Spleen (tissue), 7 donors: Measurements from ENCODE around the gene TRPC6.

Experiments
- POLR2A ChIP-seq, 3 donors: fragments of 450-650 bp; IDR thresholded peaks; one replicate each; pipeline ENCODE4 v1.5.1; 2017; ENCODE audit warnings: antibody characterized with exemption in 3 of 3, mild to moderate bottlenecking in 1 of 3
- POLR2AphosphoS5 ChIP-seq, 3 donors: sonication (generic); formaldehyde crosslinking; IDR thresholded peaks; one replicate each; pipeline ENCODE4 v1.5.1; 2017; ENCODE audit warnings: antibody characterized with exemption in 3 of 3
- TF ChIP-seq, protein P1 (sequence below), 11 experiments: fragments of 200-600 bp in 7 of 11; fragments of 450-650 bp in 4 of 11; sonication (generic) in 4 of 11; IDR thresholded peaks in 8 of 11; conservative IDR thresholded peaks in 3 of 11; 1 replicate in 7 of 11; 2 replicates in 4 of 11; pipeline versions ENCODE4 v1.4.0 to v1.8.0; 2016 to 2021; ENCODE audit warnings: antibody characterized with exemption in 11 of 11, inconsistent platforms in 4 of 11, mild to moderate bottlenecking in 1 of 11
- donor health status: DM: no; HTN: no; CAD: no; lungs with moderate emphysema.
- donor health status: DM: no; HTN: no; CAD: no.
- donor health status: DM: no; HTN: no; CAD: no.

DNA sequence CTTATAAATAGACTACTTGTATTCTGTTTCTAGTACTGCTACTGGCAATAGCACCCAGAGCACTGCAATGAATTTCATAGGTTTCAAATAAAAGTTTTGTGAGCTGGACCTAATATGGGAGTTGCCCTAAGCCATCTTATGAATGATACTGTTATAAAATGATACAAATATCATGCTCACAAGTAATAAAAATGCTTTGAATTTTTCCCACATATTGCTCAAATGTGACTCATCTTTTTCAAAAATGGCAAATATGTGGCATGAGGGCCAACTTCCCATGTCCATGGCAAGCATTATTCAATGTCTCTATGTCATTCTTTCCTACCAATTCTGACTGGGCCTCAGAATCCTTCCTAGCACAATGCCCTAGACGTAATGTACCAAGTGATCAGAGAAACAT lies 137.6 kb downstream of the TRPC6 start:
- TF ChIP-seq, protein P1, sequence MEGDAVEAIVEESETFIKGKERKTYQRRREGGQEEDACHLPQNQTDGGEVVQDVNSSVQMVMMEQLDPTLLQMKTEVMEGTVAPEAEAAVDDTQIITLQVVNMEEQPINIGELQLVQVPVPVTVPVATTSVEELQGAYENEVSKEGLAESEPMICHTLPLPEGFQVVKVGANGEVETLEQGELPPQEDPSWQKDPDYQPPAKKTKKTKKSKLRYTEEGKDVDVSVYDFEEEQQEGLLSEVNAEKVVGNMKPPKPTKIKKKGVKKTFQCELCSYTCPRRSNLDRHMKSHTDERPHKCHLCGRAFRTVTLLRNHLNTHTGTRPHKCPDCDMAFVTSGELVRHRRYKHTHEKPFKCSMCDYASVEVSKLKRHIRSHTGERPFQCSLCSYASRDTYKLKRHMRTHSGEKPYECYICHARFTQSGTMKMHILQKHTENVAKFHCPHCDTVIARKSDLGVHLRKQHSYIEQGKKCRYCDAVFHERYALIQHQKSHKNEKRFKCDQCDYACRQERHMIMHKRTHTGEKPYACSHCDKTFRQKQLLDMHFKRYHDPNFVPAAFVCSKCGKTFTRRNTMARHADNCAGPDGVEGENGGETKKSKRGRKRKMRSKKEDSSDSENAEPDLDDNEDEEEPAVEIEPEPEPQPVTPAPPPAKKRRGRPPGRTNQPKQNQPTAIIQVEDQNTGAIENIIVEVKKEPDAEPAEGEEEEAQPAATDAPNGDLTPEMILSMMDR (IDR thresholded peaks at IDR 0.05 in 8 of 11, conservative IDR thresholded peaks at IDR 0.05 in 3 of 11), result no peak
- no peak for TF ChIP-seq POLR2A (IDR thresholded peaks at IDR 0.05)
- TF ChIP-seq POLR2AphosphoS5 (IDR thresholded peaks at IDR 0.05), result no peak
